Endothelial cell of umbilical vein (primary cell): Measurements from ENCODE around the gene ASCL3.

ENCODE experiments used
- CTCF ChIP-seq, 2 donors: IDR thresholded peaks; 1 replicate in 1 of 2; 2 replicates in 1 of 2; pipeline ENCODE4 v1.5.1; 2011; ENCODE audit warnings: low read length in 2 of 2, mild to moderate bottlenecking in 2 of 2, moderate library complexity in 2 of 2, control low read depth in 1 of 2, inconsistent platforms in 1 of 2, low read depth in 1 of 2; ENCODE audit not compliant: insufficient read depth in 1 of 2; ENCODE audit errors: extremely low read depth in 1 of 2
- MYC ChIP-seq: IDR thresholded peaks from one replicate; pipeline ENCODE4 v1.6.1; 2011; ENCODE audit warnings: mild to moderate bottlenecking, low read depth, low read length
- POLR2AphosphoS5 ChIP-seq: IDR thresholded peaks from 2 replicates; pipeline ENCODE4 v1.6.1; 2012; ENCODE audit warnings: low read depth, mild to moderate bottlenecking, control low read depth, low read length, moderate library complexity; ENCODE audit not compliant: insufficient read depth

DNA sequence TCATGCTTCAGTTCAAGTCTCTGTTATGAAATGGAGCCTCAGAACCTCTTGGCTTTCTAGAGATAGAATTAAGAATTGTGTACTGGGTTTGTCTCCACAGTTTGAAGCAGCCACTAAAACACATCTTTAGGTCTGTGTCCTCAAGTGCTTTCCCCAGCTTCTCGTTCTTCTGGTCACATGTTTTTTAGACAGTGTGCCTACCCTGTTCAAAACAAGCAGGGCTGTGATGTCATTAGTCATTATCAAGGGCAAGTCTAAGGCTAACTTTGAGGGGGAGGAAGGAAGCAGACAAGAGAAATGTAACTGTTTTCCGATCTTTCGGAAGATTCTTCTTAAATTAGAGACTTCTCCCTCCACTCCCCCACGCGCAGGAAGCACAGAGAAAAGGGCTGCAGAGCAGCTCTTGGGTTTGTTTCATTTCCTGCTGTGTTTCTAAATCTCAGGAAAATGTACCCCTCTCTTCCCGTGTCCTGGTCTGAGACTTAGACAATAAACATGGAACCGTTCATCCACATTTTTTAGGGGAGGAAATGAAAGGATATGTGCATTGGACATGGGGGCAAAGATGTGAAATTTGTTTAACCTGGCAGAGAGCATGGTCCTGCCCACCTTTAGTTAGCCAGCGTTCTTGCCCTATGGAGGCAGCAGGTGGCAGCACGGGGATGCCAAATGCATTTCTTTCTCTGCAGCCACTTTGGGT lies 28.7 kb downstream of the ASCL3 start:
- TF ChIP-seq CTCF (IDR thresholded peaks at IDR 0.05; ENCODE audit: extremely low read depth in 1 of 2, insufficient read depth in 1 of 2, low read depth in 1 of 2, low read length in 2 of 2) (peak; percentile 72 to 79), POLR2AphosphoS5 (no peak), MYC (no peak)
